Femur (tissue), 1 donor: ENCODE data around the gene GPC2.

Source experiments
- DNase-seq: peaks from one replicate; pipeline ENCODE4 v3.0.0-alpha.2; 2017

The GPC2 gene

GRCh38 chr7:100167912-100168323 is 9.3 kb downstream of the GPC2 start:
- DNase-seq, result peak; percentile 61

- no peak for DNase-seq
Measured at GRCh38 chr7:100166970-100167911, 9.9 kb downstream of the GPC2 start.

GRCh38 chr7:100166317-100166940 is 10.8 kb downstream of the GPC2 start:
- DNase-seq, result no peak

GRCh38 chr7:100163871-100164270 is 13.3 kb downstream of the GPC2 start:
- no peak for DNase-seq

- no peak for DNase-seq
Measured at GRCh38 chr7:100163006-100163531, 14.1 kb downstream of the GPC2 start.

GRCh38 chr7:100160067-100160466 is 17.1 kb downstream of the GPC2 start:
- DNase-seq, result no peak

- no peak for DNase-seq
Measured at GRCh38 chr7:100159099-100159623, 18.0 kb downstream of the GPC2 start.

GRCh38 chr7:100158229-100159098 is 18.7 kb downstream of the GPC2 start, which contains the start of gene TRAPPC14:
Gene TRAPPC14, minus strand, starts transcription at chr7:100158723. Its CDS starts 224 bp downstream, at chr7:100158499.
- DNase-seq, result peak; percentile 96

- no peak for DNase-seq
Measured at GRCh38 chr7:100157334-100158228, 19.6 kb downstream of the GPC2 start.

GRCh38 chr7:100157069-100157333 is 20.2 kb downstream of the GPC2 start:
- DNase-seq, result no peak

- no peak for DNase-seq
Measured at GRCh38 chr7:100156331-100157068, 20.7 kb downstream of the GPC2 start.

GRCh38 chr7:100155553-100156317 is 21.4 kb downstream of the GPC2 start:
- DNase-seq, result no peak

- peak; percentile 21 for DNase-seq
Measured at GRCh38 chr7:100154651-100155491, 22.3 kb downstream of the GPC2 start.

- DNase-seq, result peak; percentile 23
Measured at GRCh38 chr7:100153708-100154535, 23.3 kb downstream of the GPC2 start.

- DNase-seq, result no peak
Measured at GRCh38 chr7:100152937-100153666, 24.1 kb downstream of the GPC2 start.

GRCh38 chr7:100152404-100152803 is 24.8 kb downstream of the GPC2 start:
- no peak for DNase-seq

GRCh38 chr7:100148559-100149328 is 28.4 kb downstream of the GPC2 start, which contains the start of gene LAMTOR4:
Gene LAMTOR4, plus strand, starts transcription at chr7:100148918. Its CDS starts 55 bp downstream, at chr7:100148973.
- DNase-seq, result peak; percentile 99
